GM18517 (cell line): ENCODE measurements around the gene MGST2.

Experiments used
- ATAC-seq: cut with Tn5 transposase; IDR thresholded peaks from one replicate; pipeline ENCODE4 v1.9.1; 2021; ENCODE audit warnings: mild to moderate bottlenecking, moderate library complexity; ENCODE audit not compliant: unreplicated experiment

The MGST2 gene

DNA sequence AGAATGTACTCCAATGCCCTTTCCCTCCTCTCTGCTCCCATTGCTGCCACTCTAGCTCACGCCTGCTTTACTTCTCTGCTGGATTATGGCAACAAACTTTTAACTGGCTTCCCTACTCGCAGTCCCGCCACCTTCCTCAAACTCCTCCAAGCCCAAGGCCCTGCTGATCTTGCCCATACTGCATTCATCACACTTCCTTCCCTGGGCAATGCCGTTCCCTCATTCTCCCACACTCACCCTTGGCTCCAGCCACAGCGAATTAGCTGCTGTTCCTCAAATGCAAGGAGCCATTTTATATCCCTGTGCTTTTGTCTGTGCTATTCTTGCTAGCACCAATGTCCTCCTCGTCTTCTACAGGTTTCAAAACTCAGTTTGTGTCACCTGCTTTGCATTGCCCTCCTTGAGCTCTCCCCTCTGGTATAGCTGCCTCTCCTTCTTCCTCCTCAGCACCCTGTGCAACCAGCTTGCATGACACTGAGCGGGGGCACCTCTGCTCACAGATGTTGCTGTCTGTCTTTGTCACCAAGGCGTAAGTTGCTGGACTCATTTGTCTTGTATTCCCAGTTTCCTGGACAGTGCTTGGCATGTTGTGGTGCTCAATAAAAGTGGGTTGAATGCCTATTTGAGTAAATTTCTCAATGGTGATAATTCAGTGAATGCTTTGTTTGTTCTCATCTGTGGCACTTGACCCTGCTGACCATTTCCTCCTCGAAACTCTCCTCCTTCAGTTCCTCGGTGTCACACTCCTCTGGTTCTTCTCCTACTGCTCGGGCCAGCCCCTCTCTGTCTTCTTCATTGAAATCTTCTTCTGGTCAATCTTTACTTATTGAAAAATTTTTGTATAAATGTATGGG lies 22.4 kb upstream of the MGST2 start:
- ATAC-seq, result no peak

DNA sequence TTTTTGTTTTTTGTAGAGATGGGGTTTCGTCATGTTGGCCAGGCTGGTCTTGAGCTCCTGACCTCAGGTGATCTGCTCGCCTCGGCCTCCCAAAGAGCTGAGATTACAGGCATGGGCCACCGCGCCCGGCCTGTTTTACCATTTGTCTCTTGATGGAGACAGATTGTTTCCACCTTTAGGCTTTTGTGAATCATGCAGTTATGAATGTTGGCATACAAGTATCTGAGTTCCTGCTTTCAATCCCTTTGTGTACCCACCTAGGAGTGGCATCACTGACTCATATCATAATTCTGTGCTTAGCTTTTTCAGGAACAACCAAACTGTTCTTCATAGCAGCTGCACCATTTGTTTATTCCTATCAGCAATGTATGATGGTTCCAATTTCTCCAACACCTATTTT lies 20.2 kb upstream of the MGST2 start:
- no peak for ATAC-seq

DNA sequence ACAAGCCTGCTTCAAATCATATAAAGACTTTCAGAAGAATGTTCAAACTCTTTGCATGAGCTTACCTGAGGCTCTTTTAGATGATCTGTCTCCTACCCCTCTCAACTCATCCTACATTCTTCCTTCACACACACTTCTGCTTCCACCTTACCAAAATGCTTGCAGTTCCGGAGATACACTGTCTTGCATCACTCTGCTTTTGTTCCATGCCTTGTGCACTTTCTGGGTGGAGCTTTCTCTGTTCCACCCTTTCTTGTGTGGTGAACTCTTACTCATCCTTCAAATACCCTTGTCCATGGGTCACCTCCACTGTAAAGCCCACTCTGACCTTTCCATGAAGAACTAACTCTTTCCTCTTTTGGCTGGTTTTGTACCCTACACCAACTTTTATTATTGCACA lies 18.4 kb upstream of the MGST2 start:
- ATAC-seq, result no peak

DNA sequence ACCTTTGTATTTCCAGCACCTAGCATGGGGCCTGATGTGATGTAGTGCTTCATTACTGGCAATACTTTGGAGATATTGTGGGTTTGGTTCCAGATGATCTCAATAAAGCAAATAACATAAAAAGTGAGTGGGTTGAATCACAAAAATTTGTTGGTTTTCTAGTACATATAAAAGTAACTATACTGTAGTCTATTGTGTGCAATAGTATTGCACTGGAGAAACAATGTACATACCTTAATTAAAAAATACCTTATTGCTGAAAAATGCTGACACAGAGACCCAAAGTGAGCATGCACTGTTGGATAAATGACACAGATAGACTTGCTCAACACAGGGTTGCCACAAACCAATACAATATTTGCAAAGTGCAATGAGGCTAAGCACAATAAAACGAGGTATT lies 17.7 kb upstream of the MGST2 start:
- ATAC-seq, result no peak

GRCh38 chr4:139651282-139652194 lies 14.1 kb upstream of the MGST2 start:
- ATAC-seq, result peak; percentile 77

DNA sequence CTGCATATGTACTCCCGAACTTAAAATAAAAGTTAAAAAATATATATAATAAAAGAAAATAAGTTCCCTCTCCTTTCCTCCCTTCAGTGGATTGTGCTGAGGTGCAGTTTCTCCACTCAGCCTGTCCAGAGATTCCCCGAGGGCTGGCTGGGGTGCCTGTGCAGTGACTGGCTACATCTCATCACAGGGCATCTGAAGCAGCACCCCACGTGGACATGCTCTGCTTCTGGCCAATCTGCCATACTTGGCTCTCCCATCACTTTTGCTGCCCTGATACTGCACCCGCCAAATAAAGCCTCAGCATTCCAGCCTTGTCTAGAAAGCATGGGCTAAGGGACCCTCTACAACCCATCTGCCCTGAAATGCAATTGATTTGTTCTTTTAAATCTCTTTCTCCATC lies 11.1 kb upstream of the MGST2 start:
- ATAC-seq, result no peak

DNA sequence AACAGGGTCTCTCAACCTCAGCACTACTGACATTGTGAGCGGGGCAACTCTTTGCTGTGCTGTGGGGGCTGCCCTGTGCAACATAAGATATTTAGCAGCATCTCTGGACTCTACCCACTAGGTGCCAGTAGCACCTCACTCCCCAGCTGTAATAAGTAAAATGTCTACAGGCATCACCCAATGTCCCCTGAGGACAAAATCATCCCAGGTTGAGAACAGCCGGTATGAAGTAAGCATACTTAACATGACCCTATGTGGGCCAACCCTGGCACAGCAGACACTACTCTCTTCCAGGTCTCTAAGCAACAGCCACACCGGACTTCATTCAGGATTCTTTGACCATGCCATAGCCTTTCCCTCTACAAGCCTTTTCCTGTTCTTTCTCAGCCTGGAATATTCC lies 10.5 kb upstream of the MGST2 start:
- ATAC-seq, result no peak

GRCh38 chr4:139656614-139657486 lies 8.8 kb upstream of the MGST2 start:
- ATAC-seq, result peak; percentile 83

DNA sequence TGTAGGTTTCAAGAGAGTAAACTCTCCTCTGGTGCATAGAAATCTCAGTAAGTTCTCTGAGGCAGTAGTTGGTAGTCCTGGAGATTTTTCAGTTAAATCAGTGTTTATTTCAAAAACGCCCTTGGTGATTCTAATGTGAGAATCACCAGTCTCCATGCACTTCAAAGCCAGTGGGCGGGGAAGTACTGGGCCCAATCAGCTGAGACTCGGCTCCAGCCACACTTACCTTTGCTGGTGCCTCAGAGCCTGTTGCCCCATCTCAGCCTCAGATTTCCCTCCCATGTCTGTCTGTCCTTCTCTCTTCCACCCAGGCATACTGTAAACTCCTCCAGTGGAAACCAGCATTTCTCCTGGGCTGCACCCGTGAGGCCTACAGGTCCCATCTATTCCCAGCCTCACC lies 7.4 kb upstream of the MGST2 start:
- no peak for ATAC-seq

DNA sequence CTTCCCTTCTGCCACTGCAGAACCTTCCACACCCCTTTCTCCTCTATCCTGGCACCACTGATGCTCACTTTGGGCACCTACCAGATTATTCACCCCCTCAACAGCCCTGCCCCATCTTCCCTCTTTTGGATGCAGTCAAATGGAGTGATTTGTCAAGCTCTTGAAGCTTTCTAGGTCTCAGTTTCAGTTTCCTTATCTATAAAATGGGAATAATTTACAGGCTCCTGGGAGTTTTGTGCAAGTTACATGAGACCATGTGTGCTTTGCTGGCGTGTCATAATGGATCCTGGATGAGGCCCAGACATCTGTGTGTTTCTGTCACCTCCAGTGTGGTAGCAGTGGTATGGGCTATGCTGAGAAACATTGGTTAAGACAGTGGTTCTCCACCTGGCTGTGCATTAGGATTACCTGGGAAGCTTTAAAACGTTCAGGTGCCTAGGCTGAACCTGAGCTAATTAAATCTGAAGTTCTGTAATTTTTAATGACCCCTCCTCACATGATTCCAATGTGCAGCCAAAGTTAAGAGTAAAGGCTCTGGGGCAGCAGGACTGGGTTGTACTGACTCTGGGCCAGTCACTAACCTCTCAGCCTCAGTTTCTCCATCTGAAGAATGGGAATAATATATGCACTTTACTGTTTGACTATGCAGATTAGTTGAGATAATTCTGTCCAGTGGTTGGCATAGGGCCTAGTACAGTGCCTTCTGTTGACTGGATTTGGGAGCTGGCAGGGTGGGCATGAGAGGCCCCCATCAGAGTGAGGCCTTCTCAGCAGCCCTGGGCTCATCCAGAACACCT lies 6.8 kb upstream of the MGST2 start:
- no peak for ATAC-seq

DNA sequence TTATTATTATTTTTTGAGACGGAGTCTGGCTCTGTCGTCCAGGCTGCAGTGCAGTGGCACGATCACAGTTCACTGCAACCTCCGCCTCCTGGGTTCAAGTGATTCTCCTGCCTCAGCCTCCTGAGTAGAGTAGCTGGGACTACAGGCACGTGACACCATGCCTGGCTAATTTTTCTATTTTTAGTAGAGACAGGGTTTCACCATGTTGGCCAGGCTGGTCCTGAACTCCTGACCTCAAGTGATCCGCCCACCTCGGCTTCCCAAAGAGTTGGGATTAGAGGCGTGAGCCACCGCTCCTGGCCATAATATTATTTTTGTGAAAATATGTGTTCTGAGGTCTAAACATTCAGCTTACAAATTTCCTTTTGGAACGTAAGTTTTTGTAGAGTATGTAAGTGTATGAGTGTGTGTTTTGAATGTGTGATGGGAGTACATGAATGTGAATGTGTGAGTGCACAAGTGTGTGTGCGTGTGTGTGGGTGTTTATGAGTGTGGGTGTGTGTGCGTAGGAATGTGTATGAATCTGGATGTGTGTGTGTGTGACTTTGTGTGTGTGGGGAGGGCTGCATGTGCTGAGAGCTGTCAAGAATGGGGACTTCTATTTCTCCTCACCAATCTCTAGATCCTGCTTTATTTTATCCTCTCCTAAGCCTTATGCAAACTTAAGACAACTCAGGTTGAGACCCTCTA lies 5.7 kb upstream of the MGST2 start:
- ATAC-seq, result no peak

DNA sequence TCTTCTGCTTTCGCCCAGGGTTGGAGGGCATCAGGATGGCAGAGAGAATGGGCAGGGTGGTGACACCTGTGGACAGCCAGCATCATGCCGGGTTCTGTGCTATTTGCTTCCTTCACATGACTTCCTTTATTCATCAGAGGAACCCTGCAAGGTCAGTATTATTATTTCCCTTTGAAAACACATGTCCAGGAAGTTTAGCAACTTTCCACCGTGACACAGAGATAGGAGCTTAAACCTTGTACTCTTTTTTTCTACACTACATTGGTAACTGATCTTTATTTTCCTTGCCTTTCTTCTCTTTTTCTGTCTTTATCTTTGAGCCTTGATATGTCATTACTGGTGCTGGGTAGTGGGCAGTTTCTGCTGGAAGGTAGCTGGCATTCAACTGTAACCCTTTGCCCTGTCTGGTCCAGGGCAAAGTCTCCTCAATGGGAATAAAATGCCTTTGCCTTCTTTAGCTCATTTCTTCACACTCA lies 5.0 kb upstream of the MGST2 start:
- ATAC-seq, result no peak

GRCh38 chr4:139663561-139664138 lies 2.0 kb upstream of the MGST2 start:
- no peak for ATAC-seq

- ATAC-seq, result no peak
Measured at GRCh38 chr4:139664442-139664841, 1.2 kb upstream of the MGST2 start.

DNA sequence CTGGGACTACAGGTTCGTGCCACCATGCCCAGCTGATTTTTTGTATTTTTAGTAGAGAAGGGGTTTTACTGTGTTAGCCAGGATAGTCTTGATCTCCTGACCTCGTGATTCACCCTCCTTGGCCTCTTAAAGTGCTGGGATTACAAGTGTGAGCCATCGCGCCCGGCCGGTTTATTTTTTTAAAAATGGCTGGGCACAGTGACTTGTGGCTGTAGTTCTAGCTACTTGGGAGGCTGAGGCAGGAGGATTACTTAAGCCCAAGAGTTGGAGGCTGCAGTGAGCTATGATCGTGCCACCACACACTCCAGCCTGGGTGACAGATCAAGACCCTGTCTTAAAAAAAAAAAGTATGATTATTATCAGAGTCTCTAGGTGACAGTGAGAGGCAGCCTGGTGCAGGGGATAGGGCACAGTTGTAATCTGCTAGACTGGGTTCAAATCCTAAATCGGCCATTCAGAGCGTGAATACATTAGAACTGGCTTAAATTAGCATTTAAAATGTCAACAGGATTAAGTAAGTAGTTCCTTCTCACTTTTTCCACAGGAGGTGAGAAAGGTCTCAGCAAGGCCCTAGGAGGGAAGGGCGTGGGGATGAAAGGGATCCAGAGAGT lies 435 bp upstream of the MGST2 start:
- peak; percentile 23 for ATAC-seq

GRCh38 chr4:139666735-139667281 lies 1.2 kb downstream of the MGST2 start:
- ATAC-seq, result no peak

DNA sequence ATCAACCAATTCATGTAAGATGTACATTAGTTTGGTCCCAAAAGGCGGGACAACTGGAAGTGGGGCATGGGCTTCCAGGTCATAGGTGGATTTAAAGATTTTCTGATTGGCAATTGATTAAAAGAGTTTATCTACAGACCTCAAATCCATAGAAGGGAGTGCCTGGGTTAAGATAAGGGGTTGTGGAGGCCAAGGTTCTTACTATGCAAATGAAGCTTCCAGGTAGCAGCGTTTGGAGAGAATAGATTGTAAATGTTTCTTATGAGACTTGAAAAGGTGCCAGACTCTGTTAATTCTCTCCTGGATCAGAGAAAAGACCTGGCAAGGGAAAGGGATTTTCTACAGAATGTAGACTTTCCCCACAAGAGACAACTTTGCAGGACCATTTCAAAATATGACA lies 2.4 kb downstream of the MGST2 start:
- ATAC-seq, result no peak

DNA sequence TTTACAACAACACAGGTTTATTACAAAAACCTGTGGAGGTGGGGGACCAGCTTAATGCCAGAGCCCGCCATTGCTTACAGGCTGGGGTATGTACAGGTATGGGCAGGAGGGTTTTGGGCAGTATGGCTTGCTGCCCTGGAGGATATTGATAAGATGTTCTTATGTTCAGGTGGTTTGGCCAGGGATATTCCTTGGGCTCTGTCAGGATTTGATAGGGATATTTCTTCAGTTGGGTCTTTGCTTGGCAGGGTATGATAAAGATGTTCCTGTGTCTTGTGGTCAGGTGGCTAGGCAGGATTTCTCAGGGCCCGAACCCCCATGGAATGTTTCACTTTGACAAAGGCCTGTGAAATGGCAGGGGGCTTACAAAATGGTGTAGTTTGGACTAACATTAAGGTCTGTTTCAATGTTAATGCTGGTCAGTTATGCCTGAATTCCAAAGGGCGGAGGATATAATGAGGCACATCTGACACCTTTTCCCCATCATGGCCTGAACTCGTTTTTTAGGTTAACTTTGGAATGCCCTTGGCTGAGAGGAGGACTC lies 3.1 kb downstream of the MGST2 start:
- no peak for ATAC-seq
